NB4 (cell line): ENCODE measurements around the gene ZNF775.

Experiments used
- DNase-seq: peaks from one replicate; pipeline ENCODE4 v3.0.0; 2010; ENCODE audit warnings: low read depth
- H3K4me3 ChIP-seq: one replicate; pipeline ENCODE4 v1.5.1; 2011; ENCODE audit warnings: mild to moderate bottlenecking, low read depth, low read length, moderate library complexity
- MYC ChIP-seq: IDR thresholded peaks from 2 replicates; pipeline ENCODE4 v1.6.1; 2011; ENCODE audit warnings: low read depth, low read length
- POLR2A ChIP-seq: IDR thresholded peaks from 2 replicates; pipeline ENCODE4 v1.6.1; 2011; ENCODE audit warnings: mild to moderate bottlenecking; ENCODE audit not compliant: insufficient read length; ENCODE audit errors: extremely low read depth
- TF ChIP-seq, protein P1 (sequence below): IDR thresholded peaks from 2 replicates; pipeline ENCODE4 v1.6.1; 2011; ENCODE audit warnings: low read depth, low read length
- TF ChIP-seq, protein P2 (sequence below): IDR thresholded peaks from one replicate; pipeline ENCODE4 v1.5.1; 2012; ENCODE audit warnings: low read depth, low read length

ZNF775 gene

DNA sequence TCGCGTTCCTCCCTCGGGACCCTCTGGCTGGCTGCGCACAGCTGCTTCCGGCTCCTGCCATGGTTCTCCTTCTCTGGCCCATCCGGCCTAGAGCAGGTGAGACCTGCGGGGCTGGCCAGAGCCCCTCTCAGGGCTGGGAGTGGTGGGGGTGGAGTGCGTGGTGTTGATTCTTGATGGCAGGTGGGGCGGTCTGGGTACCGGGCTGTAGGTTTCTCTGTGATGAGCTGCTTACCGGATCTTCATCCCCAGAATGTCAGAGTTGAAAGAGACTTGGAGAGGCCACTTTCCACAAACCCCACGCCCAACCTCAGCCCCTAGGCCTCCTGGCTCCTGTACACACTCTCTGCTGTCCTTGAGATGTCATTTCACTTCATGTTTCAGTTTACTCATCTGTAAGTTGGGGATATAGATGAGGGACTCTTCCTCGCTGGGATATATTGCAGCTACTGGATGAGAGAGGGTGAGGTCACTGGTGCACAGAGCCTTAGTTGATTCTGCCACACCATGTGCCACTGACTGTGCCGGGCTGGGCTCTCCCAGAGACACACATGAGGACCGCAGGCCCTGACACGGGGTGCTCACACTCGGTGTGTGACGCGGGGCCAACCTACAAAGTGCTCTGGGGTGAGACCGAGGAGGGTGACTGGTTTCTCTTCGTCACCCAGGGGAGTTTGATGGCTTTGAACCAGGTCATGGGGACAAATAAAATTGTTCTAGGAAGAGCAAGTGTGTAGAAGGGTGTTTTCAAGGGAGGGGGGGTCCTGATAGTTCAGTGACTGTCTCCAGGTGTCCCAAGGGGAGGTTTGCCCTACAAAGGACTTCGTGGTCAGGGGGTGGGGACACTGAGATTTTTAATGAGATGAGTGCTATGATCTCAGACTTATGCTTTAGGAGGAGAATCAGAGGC is 29.5 kb downstream of the ZNF775 start:
- DNase-seq: no peak
- no peak overlapping the region for H3K4me3 ChIP-seq
- TF ChIP-seq, protein P1, sequence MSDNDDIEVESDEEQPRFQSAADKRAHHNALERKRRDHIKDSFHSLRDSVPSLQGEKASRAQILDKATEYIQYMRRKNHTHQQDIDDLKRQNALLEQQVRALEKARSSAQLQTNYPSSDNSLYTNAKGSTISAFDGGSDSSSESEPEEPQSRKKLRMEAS: no peak
- no peak for TF ChIP-seq POLR2A
- TF ChIP-seq, protein P2, sequence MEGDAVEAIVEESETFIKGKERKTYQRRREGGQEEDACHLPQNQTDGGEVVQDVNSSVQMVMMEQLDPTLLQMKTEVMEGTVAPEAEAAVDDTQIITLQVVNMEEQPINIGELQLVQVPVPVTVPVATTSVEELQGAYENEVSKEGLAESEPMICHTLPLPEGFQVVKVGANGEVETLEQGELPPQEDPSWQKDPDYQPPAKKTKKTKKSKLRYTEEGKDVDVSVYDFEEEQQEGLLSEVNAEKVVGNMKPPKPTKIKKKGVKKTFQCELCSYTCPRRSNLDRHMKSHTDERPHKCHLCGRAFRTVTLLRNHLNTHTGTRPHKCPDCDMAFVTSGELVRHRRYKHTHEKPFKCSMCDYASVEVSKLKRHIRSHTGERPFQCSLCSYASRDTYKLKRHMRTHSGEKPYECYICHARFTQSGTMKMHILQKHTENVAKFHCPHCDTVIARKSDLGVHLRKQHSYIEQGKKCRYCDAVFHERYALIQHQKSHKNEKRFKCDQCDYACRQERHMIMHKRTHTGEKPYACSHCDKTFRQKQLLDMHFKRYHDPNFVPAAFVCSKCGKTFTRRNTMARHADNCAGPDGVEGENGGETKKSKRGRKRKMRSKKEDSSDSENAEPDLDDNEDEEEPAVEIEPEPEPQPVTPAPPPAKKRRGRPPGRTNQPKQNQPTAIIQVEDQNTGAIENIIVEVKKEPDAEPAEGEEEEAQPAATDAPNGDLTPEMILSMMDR: no peak
- no peak for TF ChIP-seq MYC

DNA sequence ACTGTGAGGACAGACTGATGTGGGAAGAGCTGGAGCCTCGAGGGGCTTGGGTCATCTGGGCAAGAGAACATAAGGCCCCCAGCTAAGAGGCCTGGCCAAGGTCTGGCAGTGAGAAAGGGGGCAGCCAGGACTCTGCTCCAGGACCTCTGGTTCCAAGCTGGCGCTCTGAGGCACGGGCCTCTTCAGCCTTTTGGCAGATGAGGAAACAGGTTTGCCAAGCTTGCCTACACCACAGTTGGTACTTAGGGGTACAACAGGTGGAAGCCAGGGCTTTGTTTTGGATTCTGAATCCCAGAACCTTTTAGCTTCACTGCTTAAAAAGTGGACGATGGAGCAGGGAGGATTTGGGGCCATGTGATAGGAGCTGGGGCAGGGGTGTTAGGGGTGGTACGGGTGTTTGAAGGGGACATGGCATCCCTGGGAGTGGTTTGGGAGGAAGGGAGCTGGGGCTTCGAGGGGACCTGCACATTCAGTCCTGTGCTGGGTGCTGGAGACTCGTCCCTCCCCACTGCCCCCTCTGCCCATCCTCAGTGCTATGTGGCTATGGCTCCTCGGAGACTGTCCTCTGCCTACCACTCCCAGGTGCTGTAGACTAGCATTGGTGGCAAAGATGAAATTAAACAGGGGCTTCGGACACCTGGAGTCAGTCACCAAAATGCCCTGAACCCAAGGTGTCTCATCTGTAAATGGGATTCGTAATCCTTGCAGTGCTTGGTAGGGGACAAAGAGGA is 30.3 kb downstream of the ZNF775 start:
- TF ChIP-seq MYC (no peak), POLR2A (no peak)
- TF ChIP-seq, protein P1: no peak
- TF ChIP-seq, protein P2: no peak
- no peak overlapping the region for H3K4me3 ChIP-seq
- DNase-seq: no peak

DNA sequence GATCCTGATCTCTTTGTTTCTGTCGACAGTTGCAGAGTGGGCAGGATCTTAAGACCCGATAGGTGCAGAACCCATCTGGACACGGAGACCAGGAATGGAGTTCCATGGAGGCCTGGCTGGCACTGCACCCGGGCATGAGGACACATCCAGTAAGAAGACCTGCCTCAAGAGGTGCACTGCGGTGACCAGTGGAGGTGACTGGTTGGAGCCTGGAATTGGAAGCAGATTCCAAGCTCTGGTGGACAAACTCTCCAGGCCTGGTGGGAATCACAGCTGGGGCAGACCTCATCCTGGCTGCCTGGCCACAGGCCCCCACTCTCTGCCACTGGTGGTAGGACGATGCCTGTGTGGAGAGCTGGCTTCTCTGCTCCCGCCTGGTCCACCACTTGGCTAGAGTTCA is 31.0 kb downstream of the ZNF775 start:
- H3K4me3 ChIP-seq: no peak overlapping the region
- DNase-seq: no peak
- TF ChIP-seq POLR2A: no peak
- TF ChIP-seq, protein P2: no peak
- no peak for TF ChIP-seq MYC
- TF ChIP-seq, protein P1: no peak

DNA sequence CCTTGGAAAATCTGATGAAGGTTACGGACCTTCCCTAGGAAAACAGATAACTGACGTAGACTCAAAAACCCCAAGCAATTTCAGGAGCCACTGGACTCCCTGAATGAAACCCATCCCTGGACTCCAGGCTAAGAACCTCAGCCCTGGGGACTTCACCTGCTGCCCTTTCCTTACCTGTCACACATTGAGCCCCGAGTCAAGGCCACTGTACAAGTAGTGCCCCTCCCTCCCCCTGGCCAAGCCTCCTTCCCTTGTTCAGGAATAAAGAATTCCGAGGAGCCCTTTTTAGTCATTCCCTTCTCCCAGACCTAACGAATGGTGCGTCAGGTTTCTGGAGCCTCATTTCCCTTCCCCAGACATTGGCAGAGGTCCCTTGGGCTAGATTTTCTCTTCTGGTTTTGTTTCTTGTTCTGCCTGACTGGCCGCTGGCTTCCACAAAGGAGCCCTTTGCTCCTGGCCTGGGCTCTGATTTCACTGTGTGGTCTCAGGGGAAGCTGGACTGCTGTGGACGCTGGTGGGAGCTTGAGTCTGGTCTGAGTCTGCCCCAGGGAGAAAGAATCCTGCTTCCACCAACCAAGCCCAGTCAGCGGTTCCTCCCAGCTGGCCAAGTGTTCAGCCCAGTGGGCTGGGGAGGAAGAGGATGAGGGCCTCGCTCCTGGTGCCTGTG is 31.7 kb downstream of the ZNF775 start:
- TF ChIP-seq, protein P2: no peak
- no peak for TF ChIP-seq POLR2A
- TF ChIP-seq MYC: no peak
- TF ChIP-seq, protein P1: no peak
- no peak for DNase-seq
- H3K4me3 ChIP-seq: no peak overlapping the region

DNA sequence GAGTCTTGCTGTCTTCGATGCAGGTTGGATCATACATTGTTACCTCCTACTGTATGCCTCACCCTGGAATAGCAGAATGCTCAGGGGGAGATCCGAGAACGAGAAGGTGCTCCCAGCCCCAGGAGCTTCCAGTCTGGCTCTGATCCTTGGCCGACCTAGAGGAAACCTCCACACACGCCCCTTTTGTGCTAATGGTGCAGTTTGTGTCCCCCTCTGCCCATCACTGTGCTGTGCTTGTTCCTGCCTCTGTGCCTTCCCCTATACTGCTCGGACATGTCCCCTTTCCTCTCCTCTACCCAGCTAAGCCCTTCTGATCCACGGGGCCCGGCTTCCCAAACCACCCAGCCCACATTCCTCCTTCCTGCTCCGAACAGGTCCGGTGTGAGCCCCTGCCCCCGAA is 32.5 kb downstream of the ZNF775 start:
- TF ChIP-seq MYC (no peak), POLR2A (no peak)
- TF ChIP-seq, protein P2: no peak
- TF ChIP-seq, protein P1: no peak
- no peak for DNase-seq
- no peak overlapping the region for H3K4me3 ChIP-seq
